Hepatocyte (in vitro differentiated cells): ENCODE results near the gene GALNT13. TPM values are rescaled to one million over a fixed set of nuclear protein-coding genes. Genes with fewer than 3 reads are reported as not detected.
A peak's percentile ranks its signal among the peaks of the same experiment; 100 is the strongest.

ENCODE experiments used
- DNase-seq: peaks from one replicate; pipeline ENCODE4 v3.0.0-alpha.2; 2016; ENCODE audit warnings: low spot score
- H2AFZ ChIP-seq: fragments of 200-600 bp; sonication (generic); 2 replicates; pipeline ENCODE4 v1.6.0; 2016; ENCODE audit warnings: antibody characterized with exemption, mild to moderate bottlenecking
- H3K27ac ChIP-seq: fragments of 200-600 bp; sonication (generic); 2 replicates; pipeline ENCODE4 v1.5.1; 2016; ENCODE audit warnings: mild to moderate bottlenecking
- H3K27me3 ChIP-seq: fragments of 200-600 bp; sonication (generic); 2 replicates; pipeline ENCODE4 v1.6.1; 2016
- H3K36me3 ChIP-seq: fragments of 200-600 bp; sonication (generic); replicated peaks from 2 replicates; pipeline ENCODE4 v1.5.1; 2016; ENCODE audit warnings: low read depth; ENCODE audit not compliant: insufficient read depth
- H3K4me1 ChIP-seq: fragments of 200-600 bp; sonication (generic); 2 replicates; pipeline ENCODE4 v1.5.1; 2016; ENCODE audit warnings: mild to moderate bottlenecking, moderate library complexity; ENCODE audit not compliant: insufficient read depth
- H3K4me2 ChIP-seq: fragments of 200-600 bp; sonication (generic); 2 replicates; pipeline ENCODE4 v1.6.0; 2016
- H3K4me3 ChIP-seq: fragments of 200-600 bp; sonication (generic); 2 replicates; pipeline ENCODE4 v1.5.1; 2016; ENCODE audit warnings: mild to moderate bottlenecking
- H3K79me2 ChIP-seq: fragments of 200-600 bp; sonication (generic); 2 replicates; pipeline ENCODE4 v1.6.0; 2017; ENCODE audit warnings: mild to moderate bottlenecking
- H3K9me2 ChIP-seq: fragments of 200-600 bp; sonication (generic); replicated peaks from 2 replicates; pipeline ENCODE4 v1.6.0; 2017; ENCODE audit warnings: mild to moderate bottlenecking; ENCODE audit not compliant: insufficient read depth
- H3K9me3 ChIP-seq: fragments of 200-600 bp; sonication (generic); 2 replicates; pipeline ENCODE4 v1.5.1; 2016; ENCODE audit warnings: low read depth, mild to moderate bottlenecking
- H4K20me1 ChIP-seq: fragments of 200-600 bp; sonication (generic); 2 replicates; pipeline ENCODE4 v1.6.0; 2016; ENCODE audit warnings: mild to moderate bottlenecking; ENCODE audit not compliant: insufficient read depth, poor library complexity, severe bottlenecking
- EZH2 ChIP-seq: fragments of 200-600 bp; sonication (generic); IDR thresholded peaks from 2 replicates; pipeline ENCODE4 v1.6.1; 2016; ENCODE audit warnings: antibody characterized with exemption, mild to moderate bottlenecking, borderline replicate concordance
- EZH2phosphoT487 ChIP-seq: fragments of 200-600 bp; sonication (generic); IDR thresholded peaks from one replicate; pipeline ENCODE4 v1.6.1; 2018; ENCODE audit warnings: antibody characterized with exemption, mild to moderate bottlenecking, low read depth, moderate library complexity; ENCODE audit not compliant: unreplicated experiment, severe bottlenecking
- WGBS: methylation state at CpG from one replicate; pipeline ENCODE4 v1.1.6; 2016; ENCODE audit warnings: low lambda C conversion rate; ENCODE audit errors: missing lambda C conversion rate; 5-methylcytosine and 5-hydroxymethylcytosine counted together
- polyA plus RNA-seq: library from polyadenylated mRNA; unstranded; fragments of >200 nt; fragmentation: Nextera tagmentation; extraction: Ambion mirVana; gene quantifications from 2 replicates; pipeline ENCODE4 v1.2.1, GENCODE V29; 2016
- total RNA-seq: library from RNA; depleted of rRNA; stranded (reverse); fragments of >200 nt; gene quantifications from 2 replicates; pipeline ENCODE4 v1.2.3, GENCODE V29; 2014
- TF ChIP-seq, protein P1 (sequence below): fragments of 200-600 bp; sonication (generic); IDR thresholded peaks from 2 replicates; pipeline ENCODE4 v1.5.1; 2016; ENCODE audit warnings: antibody characterized with exemption, mild to moderate bottlenecking; ENCODE audit not compliant: poor library complexity

GALNT13 gene
- total and polyA plus RNA-seq, 2 experiments from 2014 or later: 25.6 to 53.5 TPM

GRCh38 chr2:154259030-154259429, 387.3 kb downstream of the GALNT13 start:
- Histone ChIP-seq H3K79me2 (no peaks in the 10 kb centered on the region), H3K4me2 (no peak overlapping the region), H3K36me3 (no peaks in the 10 kb centered on the region), H4K20me1 (no peaks in the 10 kb centered on the region), H3K9me3 (no peaks in the 10 kb centered on the region), H2AFZ (no peak overlapping the region), H3K4me3 (no peak overlapping the region), H3K27ac (no peak overlapping the region), H3K4me1 (no peaks in the 10 kb centered on the region), H3K27me3 (no peaks in the 10 kb centered on the region), H3K9me2 (no peaks in the 10 kb centered on the region)
- WGBS: 97% methylated on average over 1 of the region's 1 CpG
- TF ChIP-seq EZH2phosphoT487: no peak
- TF ChIP-seq EZH2: no peak
- TF ChIP-seq, protein P1, sequence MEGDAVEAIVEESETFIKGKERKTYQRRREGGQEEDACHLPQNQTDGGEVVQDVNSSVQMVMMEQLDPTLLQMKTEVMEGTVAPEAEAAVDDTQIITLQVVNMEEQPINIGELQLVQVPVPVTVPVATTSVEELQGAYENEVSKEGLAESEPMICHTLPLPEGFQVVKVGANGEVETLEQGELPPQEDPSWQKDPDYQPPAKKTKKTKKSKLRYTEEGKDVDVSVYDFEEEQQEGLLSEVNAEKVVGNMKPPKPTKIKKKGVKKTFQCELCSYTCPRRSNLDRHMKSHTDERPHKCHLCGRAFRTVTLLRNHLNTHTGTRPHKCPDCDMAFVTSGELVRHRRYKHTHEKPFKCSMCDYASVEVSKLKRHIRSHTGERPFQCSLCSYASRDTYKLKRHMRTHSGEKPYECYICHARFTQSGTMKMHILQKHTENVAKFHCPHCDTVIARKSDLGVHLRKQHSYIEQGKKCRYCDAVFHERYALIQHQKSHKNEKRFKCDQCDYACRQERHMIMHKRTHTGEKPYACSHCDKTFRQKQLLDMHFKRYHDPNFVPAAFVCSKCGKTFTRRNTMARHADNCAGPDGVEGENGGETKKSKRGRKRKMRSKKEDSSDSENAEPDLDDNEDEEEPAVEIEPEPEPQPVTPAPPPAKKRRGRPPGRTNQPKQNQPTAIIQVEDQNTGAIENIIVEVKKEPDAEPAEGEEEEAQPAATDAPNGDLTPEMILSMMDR: no peak
- no peak for DNase-seq

DNA sequence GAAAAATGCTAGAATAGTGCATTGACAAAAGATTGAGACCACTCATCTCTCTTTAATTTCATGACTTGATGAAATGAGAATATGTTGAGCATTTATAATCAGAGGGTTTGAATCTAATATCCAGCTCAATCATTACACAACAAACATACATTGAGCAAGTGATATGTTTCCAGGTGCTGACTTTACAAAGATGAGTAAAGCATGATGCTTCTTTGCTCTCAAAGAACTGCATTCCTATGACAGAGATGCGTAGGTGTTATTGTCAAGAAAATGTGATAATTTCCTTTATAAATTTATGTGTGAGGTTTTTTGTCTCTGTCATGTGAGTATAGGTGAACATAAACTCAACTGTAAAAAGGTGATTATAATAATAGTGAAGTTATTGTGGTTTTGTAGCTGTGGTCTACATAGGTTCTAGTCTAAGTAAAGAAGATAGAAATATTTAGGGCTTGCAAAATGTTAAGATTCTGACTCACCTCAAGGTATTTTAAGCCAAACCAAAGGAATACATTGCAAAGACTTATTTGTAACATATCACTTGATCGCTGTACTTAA, 389.8 kb downstream of the GALNT13 start:
- Histone ChIP-seq H3K27ac (no peak overlapping the region), H3K4me3 (no peak overlapping the region), H2AFZ (no peak overlapping the region), H3K27me3 (no peaks in the 10 kb centered on the region), H3K4me1 (no peaks in the 10 kb centered on the region), H4K20me1 (no peaks in the 10 kb centered on the region), H3K9me2 (no peaks in the 10 kb centered on the region), H3K4me2 (no peak overlapping the region), H3K9me3 (no peaks in the 10 kb centered on the region), H3K36me3 (no peaks in the 10 kb centered on the region), H3K79me2 (no peaks in the 10 kb centered on the region)
- WGBS: 98% methylated on average over 2 of the region's 2 CpGs
- DNase-seq: no peak
- TF ChIP-seq, protein P1: no peak
- TF ChIP-seq EZH2: no peak
- no peak for TF ChIP-seq EZH2phosphoT487

DNA sequence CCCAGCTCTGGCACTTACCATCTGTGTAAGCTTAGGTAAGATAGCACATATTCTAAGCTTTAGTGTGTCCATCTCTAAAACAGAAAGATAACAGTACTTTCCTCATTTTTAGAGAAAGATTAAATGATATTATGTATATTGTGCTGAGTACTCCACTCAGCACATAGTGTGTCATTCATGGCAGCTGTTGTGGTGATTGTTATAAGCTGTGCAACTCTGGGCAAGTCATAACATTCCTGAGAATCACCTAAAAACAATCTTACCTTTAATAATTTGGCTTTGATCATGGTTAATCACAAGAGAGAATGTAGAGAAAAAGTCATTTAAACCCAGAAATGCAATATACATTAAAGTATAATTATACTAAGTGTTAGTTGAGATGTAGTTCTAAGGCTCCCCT, 391.5 kb downstream of the GALNT13 start:
- Histone ChIP-seq H4K20me1 (no peaks in the 10 kb centered on the region), H3K27ac (no peak overlapping the region), H3K27me3 (no peaks in the 10 kb centered on the region), H3K4me3 (no peak overlapping the region), H2AFZ (no peak overlapping the region), H3K79me2 (no peaks in the 10 kb centered on the region), H3K9me3 (no peaks in the 10 kb centered on the region), H3K4me2 (no peak overlapping the region), H3K4me1 (no peaks in the 10 kb centered on the region), H3K9me2 (no peaks in the 10 kb centered on the region), H3K36me3 (no peaks in the 10 kb centered on the region)
- TF ChIP-seq EZH2phosphoT487 (no peak), EZH2 (no peak)
- TF ChIP-seq, protein P1: no peak
- DNase-seq: no peak

DNA sequence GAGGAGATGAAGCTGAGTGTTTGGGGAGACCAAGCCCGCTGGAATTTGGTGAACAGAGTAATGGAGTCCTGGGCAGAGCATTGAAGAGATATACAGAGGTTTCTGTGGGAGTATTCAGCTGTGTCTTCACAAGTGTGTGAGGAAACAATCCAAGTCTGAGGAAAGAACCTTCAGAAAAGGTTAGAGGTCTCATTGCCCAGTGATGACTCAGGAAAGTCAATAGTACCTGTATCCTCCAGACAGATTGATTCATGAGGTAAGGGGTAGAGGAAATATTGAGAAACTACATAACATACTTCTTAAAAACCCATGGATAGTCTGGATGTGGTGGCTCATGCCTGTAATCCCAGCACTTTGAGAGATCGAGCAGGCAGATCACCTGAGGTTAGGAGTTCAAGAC, 392.3 kb downstream of the GALNT13 start:
- H3K4me2 ChIP-seq: no peak overlapping the region
- no peaks in the 10 kb centered on the region for H3K36me3 ChIP-seq
- H3K4me3 ChIP-seq: no peak overlapping the region
- 50% methylated on average over 2 of the region's 2 CpGs for WGBS
- H3K27me3 ChIP-seq: no peaks in the 10 kb centered on the region
- no peaks in the 10 kb centered on the region for H3K4me1 ChIP-seq
- no peaks in the 10 kb centered on the region for H3K9me3 ChIP-seq
- TF ChIP-seq, protein P1: no peak
- no peak for TF ChIP-seq EZH2phosphoT487
- no peaks in the 10 kb centered on the region for H3K79me2 ChIP-seq
- no peak overlapping the region for H2AFZ ChIP-seq
- DNase-seq: peak; percentile 16
- H3K27ac ChIP-seq: peak overlapping the region; percentile 73
- no peaks in the 10 kb centered on the region for H3K9me2 ChIP-seq
- no peaks in the 10 kb centered on the region for H4K20me1 ChIP-seq
